Adrenal gland (tissue), 12 donors: ENCODE measurements around the gene NCKAP5. TPM values are rescaled to one million over a fixed set of nuclear protein-coding genes. Genes with fewer than 3 reads are reported as not detected.
A peak's percentile ranks its signal among the peaks of the same experiment; 100 is the strongest.

Experiments
- DNase-seq, 7 donors: peaks; one replicate each; pipeline ENCODE4 v3.0.0-alpha.2; 2019 to 2020
- H3K27ac ChIP-seq, 5 donors: fragments of 200-600 bp; sonication (generic) in 4 of 5; 1 replicate in 3 of 5; 2 replicates in 2 of 5; pipeline versions ENCODE4 v1.5.1 to v1.8.0; 2016 to 2020; ENCODE audit warnings: mild to moderate bottlenecking in 1 of 5
- H3K27me3 ChIP-seq: fragments of 200-600 bp; 2 replicates; pipeline ENCODE4 v1.8.0; 2021
- H3K36me3 ChIP-seq, 2 donors: fragments of 200-600 bp; replicated peaks in 1 of 2; 1 replicate in 1 of 2; 2 replicates in 1 of 2; pipeline versions ENCODE4 v1.5.1 to v1.8.0; 2018 to 2022
- H3K4me1 ChIP-seq, 2 donors: fragments of 200-600 bp; replicated peaks in 1 of 2; 1 replicate in 1 of 2; 2 replicates in 1 of 2; pipeline versions ENCODE4 v1.5.1 to v1.8.0; 2018 to 2021
- H3K4me3 ChIP-seq, 4 donors: fragments of 200-600 bp; sonication (generic) in 3 of 4; one replicate each; pipeline ENCODE4 v1.5.1; 2016 to 2018
- H3K9me3 ChIP-seq, 3 donors: fragments of 200-600 bp; sonication (generic) in 1 of 3; replicated peaks in 1 of 3; 1 replicate in 2 of 3; 2 replicates in 1 of 3; pipeline versions ENCODE4 v1.5.1 to v1.8.0; 2016 to 2021
- CTCF ChIP-seq, 6 experiments: fragments of 450-650 bp in 4 of 6; fragments of 200-600 bp in 2 of 6; sonication (generic) in 1 of 6; IDR thresholded peaks; 1 replicate in 5 of 6; 2 replicates in 1 of 6; pipeline versions ENCODE4 v1.5.1 to v1.8.0; 2016 to 2021; ENCODE audit warnings: antibody characterized with exemption in 6 of 6, mild to moderate bottlenecking in 2 of 6, moderate library complexity in 1 of 6
- POLR2A ChIP-seq, 2 donors: fragments of 450-650 bp; IDR thresholded peaks; one replicate each; pipeline ENCODE4 v1.6.1; 2017; ENCODE audit warnings: antibody characterized with exemption in 2 of 2, mild to moderate bottlenecking in 2 of 2, moderate library complexity in 1 of 2
- WGBS, 4 donors: extraction: QIAGEN DNeasy Blood & Tissue Kit in 2 of 4; methylation state at CpG; one replicate each; pipeline versions ENCODE4 v1.1.5 to v1.1.7; 2013 to 2017; 5-methylcytosine and 5-hydroxymethylcytosine counted together
- intact Hi-C, 2 donors: fragments of 100-400 bp; cut with DNase I; formaldehyde crosslinking; loops; one replicate each; pipeline versions ENCODE4 v1.14.1 to v1.15.0; 2022 to 2023
- polyA plus RNA-seq, 3 donors: library from polyadenylated mRNA; stranded (reverse); fragments of 200-250 nt in 2 of 3; fragments of 350-450 nt in 1 of 3; fragmentation: Illumina TruSeq in 1 of 3; extraction: RNeasy Lipid Tissue Mini Kit (QIAGEN cat#74804) in 1 of 3; gene quantifications; one replicate each; pipeline ENCODE4 v1.2.3, GENCODE V29; 2013 to 2014
- total RNA-seq, 9 donors: library from RNA; depleted of rRNA in 4 of 9; stranded (reverse); fragments of >200 nt in 4 of 9; fragments of 120-200 nt in 1 of 9; fragmentation: NEBNext Ultra II Directional in 1 of 9; extraction: Animal tissue kit (Norgen Biotek cat#: 25700) in 1 of 9; gene quantifications; one replicate each; pipeline versions ENCODE4 v1.1.0 to v1.2.4, GENCODE V29; 2013 to 2023
- donor health status: healthy with polysubstance abuse.
- donor health status: Bipolar disorder and iron deficiency.
- donor health status: DM: yes; HTN: yes; CAD: no.
- donor health status: DM: no; HTN: no; CAD: no.
- donor health status: DM: no; HTN: no; CAD: no.
- donor health status: DM: yes; HTN: yes; CAD: no.

NCKAP5 gene
- total and polyA plus RNA-seq, 12 donors, result 0.06 to 3.1 (median 1.1) TPM

GRCh38 chr2:133598769-133599168 lies 30.5 kb upstream of the NCKAP5 start:
- intact Hi-C loops, result no loop called here
- no peaks in the 10 kb centered on the region for H3K36me3 ChIP-seq
- no peaks in the 10 kb centered on the region for H3K9me3 ChIP-seq

GRCh38 chr2:133596701-133597393 lies 28.6 kb upstream of the NCKAP5 start:
- DNase-seq, result no peak
- Histone ChIP-seq H3K4me3 (no peak overlapping the region), H3K4me1 (no peaks in the 10 kb centered on the region), H3K9me3 (no peaks in the 10 kb centered on the region), H3K27me3 (no peaks in the 10 kb centered on the region), H3K36me3 (no peaks in the 10 kb centered on the region), H3K27ac (no peak overlapping the region)
- no peak for TF ChIP-seq POLR2A (IDR thresholded peaks at IDR 0.05)
- intact Hi-C loops, result no loop called here
- 51 to 71% (median 65%) methylated on average over 2 to 4 of the region's 4 CpGs for WGBS, 4 donors

More at GRCh38 chr2:133598769-133599168, 30.5 kb upstream of the NCKAP5 start:
- Histone ChIP-seq H3K4me3 (no peak overlapping the region), H3K27me3 (no peaks in the 10 kb centered on the region), H3K27ac (no peak overlapping the region), H3K4me1 (no peaks in the 10 kb centered on the region)
- no peak for DNase-seq
- TF ChIP-seq CTCF (IDR thresholded peaks at IDR 0.05) (no peak), POLR2A (IDR thresholded peaks at IDR 0.05) (no peak)
- WGBS, 4 donors, result 53 to 71% (median 58%) methylated on average over 2 of the region's 2 CpGs

GRCh38 chr2:133591164-133591563 lies 22.9 kb upstream of the NCKAP5 start:
- Histone ChIP-seq H3K4me3 (no peak overlapping the region), H3K36me3 (no peaks in the 10 kb centered on the region), H3K27me3 (no peaks in the 10 kb centered on the region), H3K27ac (no peak overlapping the region), H3K9me3 (no peaks in the 10 kb centered on the region), H3K4me1 (no peaks in the 10 kb centered on the region)
- 26 to 32% (median 27%) methylated on average over 4 of the region's 4 CpGs for WGBS, 4 donors
- TF ChIP-seq POLR2A (IDR thresholded peaks at IDR 0.05), result no peak
- TF ChIP-seq CTCF (IDR thresholded peaks at IDR 0.05), result no peak
- intact Hi-C loops, result no loop called here
- peak in 1 of 7 donors; percentile 18 for DNase-seq

- no peak for DNase-seq
- WGBS, 4 donors, result 57 to 79% (median 64%) methylated on average over 4 of the region's 4 CpGs
- H3K27ac ChIP-seq, result no peak overlapping the region
- no peaks in the 10 kb centered on the region for H3K9me3 ChIP-seq
- no peak for TF ChIP-seq CTCF (IDR thresholded peaks at IDR 0.05)
- no peaks in the 10 kb centered on the region for H3K36me3 ChIP-seq
- no peaks in the 10 kb centered on the region for H3K27me3 ChIP-seq
- H3K4me3 ChIP-seq, result no peak overlapping the region
- no peaks in the 10 kb centered on the region for H3K4me1 ChIP-seq
- intact Hi-C loops, result no loop called here
Observed at GRCh38 chr2:133589456-133589855, 21.2 kb upstream of the NCKAP5 start.

- H3K27me3 ChIP-seq, result no peaks in the 10 kb centered on the region
- TF ChIP-seq CTCF (IDR thresholded peaks at IDR 0.05), result no peak
- TF ChIP-seq POLR2A (IDR thresholded peaks at IDR 0.05), result no peak
- H3K36me3 ChIP-seq, result no peaks in the 10 kb centered on the region
- DNase-seq, result no peak
- H3K4me1 ChIP-seq, result no peaks in the 10 kb centered on the region
- intact Hi-C loops, result no loop called here
- H3K27ac ChIP-seq, result no peak overlapping the region
- H3K4me3 ChIP-seq, result no peak overlapping the region
- WGBS, 4 donors, result 17 to 32% (median 26%) methylated on average over 1 of the region's 1 CpG
- no peaks in the 10 kb centered on the region for H3K9me3 ChIP-seq
Observed at GRCh38 chr2:133588144-133588543, 19.9 kb upstream of the NCKAP5 start.
